Smooth muscle cell (in vitro differentiated cells): ENCODE measurements around the gene WWOX. TPM values are rescaled to one million over a fixed set of nuclear protein-coding genes. Genes with fewer than 3 reads are reported as not detected.

Experiments used
- DNase-seq: peaks from one replicate; lab custom pipeline; 2025; ENCODE audit not compliant: unreplicated experiment; lab: John Stamatoyannopoulos, UW
- H2AFZ ChIP-seq: fragments of 200-600 bp; sonication (generic); 2 replicates; pipeline ENCODE4 v1.6.0; 2016; ENCODE audit warnings: antibody characterized with exemption, low read depth, mild to moderate bottlenecking
- H3F3A ChIP-seq: fragments of 200-600 bp; sonication (generic); 2 replicates; pipeline ENCODE4 v1.6.0; 2017; ENCODE audit warnings: antibody characterized with exemption, low read depth
- H3K27ac ChIP-seq: fragments of 200-600 bp; sonication (generic); 2 replicates; pipeline ENCODE4 v1.5.1; 2016; ENCODE audit warnings: low read depth, mild to moderate bottlenecking
- H3K27me3 ChIP-seq: fragments of 200-600 bp; sonication (generic); 2 replicates; pipeline ENCODE4 v1.6.1; 2016; ENCODE audit warnings: low read depth, mild to moderate bottlenecking
- H3K36me3 ChIP-seq: fragments of 200-600 bp; sonication (generic); 2 replicates; pipeline ENCODE4 v1.5.1; 2016; ENCODE audit warnings: low read depth
- H3K4me1 ChIP-seq: fragments of 200-600 bp; sonication (generic); 2 replicates; pipeline ENCODE4 v1.5.1; 2016; ENCODE audit warnings: low read depth
- H3K4me2 ChIP-seq: fragments of 200-600 bp; sonication (generic); 2 replicates; pipeline ENCODE4 v1.6.0; 2016; ENCODE audit warnings: mild to moderate bottlenecking
- H3K4me3 ChIP-seq: fragments of 200-600 bp; sonication (generic); 2 replicates; pipeline ENCODE4 v1.5.1; 2016; ENCODE audit warnings: mild to moderate bottlenecking
- H3K79me2 ChIP-seq: fragments of 200-600 bp; sonication (generic); 2 replicates; pipeline ENCODE4 v1.6.0; 2016; ENCODE audit warnings: low read depth, mild to moderate bottlenecking
- H3K9ac ChIP-seq: fragments of 200-600 bp; sonication (generic); 2 replicates; pipeline ENCODE4 v1.6.0; 2016; ENCODE audit warnings: low read depth
- H3K9me3 ChIP-seq: fragments of 200-600 bp; sonication (generic); replicated peaks from 2 replicates; pipeline ENCODE4 v1.5.1; 2016; ENCODE audit warnings: low read depth
- H4K20me1 ChIP-seq: fragments of 200-600 bp; sonication (generic); 2 replicates; pipeline ENCODE4 v1.6.0; 2016; ENCODE audit warnings: low read depth
- WGBS: methylation state at CpG from one replicate; pipeline ENCODE4 v1.1.7; 2016; ENCODE audit warnings: low lambda C conversion rate; 5-methylcytosine and 5-hydroxymethylcytosine counted together
- polyA plus RNA-seq: library from polyadenylated mRNA; unstranded; fragments of >200 nt; fragmentation: Nextera tagmentation; extraction: Ambion mirVana; gene quantifications from 2 replicates; pipeline ENCODE4 v1.2.1, GENCODE V29; 2016
- total RNA-seq: library from RNA; depleted of rRNA; stranded (reverse); fragments of >200 nt; gene quantifications from 2 replicates; pipeline ENCODE4 v1.2.3, GENCODE V29; 2014
- TF ChIP-seq, protein P1 (sequence below): fragments of 200-600 bp; sonication (generic); IDR thresholded peaks from 2 replicates; pipeline ENCODE4 v1.5.1; 2017; ENCODE audit warnings: borderline replicate concordance, mild to moderate bottlenecking, antibody characterized with exemption; ENCODE audit not compliant: insufficient read depth, poor library complexity, severe bottlenecking

Gene WWOX
- total and polyA plus RNA-seq, 2 experiments from 2014 or later: 7.5 to 14.0 TPM

DNA sequence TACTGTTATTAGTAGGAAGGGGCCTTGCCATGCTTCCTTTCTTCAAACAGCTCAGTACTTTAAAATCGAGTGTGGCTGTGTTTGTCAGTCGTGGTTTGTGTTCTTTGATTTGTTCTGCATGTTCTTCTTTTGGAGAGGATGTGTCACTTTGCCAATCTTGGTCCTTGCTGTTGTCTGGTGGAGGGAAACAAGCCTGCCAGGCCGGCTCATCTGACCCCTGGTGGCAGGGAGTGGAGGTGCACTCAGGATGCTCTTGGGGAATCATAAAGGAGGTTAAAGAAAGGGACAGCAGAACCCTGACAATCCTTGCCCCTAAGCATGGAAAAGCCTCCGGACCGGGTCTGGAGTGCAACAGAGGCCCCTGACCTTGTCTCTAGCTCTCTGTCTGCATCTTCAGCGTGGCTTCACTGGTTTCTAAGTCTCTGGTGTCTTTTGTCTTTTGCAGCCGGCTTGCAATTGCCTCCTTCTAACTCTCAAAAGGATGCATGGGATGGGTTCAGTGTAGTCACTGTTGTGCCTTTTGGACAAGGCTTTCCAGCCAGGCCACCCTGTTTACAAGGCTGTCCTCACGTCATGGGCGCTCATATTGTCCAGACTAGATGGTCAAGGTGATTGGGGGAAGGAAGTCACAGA, 135.8 kb downstream of the WWOX start:
- Histone ChIP-seq H3K79me2 (no peaks in the 10 kb centered on the region), H3K9me3 (no peaks in the 10 kb centered on the region), H3K4me2 (no peak overlapping the region), H3K27me3 (no peaks in the 10 kb centered on the region), H2AFZ (no peak overlapping the region), H3K36me3 (no peaks in the 10 kb centered on the region), H3K9ac (no peak overlapping the region), H3K4me1 (no peaks in the 10 kb centered on the region), H4K20me1 (no peaks in the 10 kb centered on the region), H3K27ac (no peak overlapping the region), H3F3A (no peaks in the 10 kb centered on the region), H3K4me3 (no peak overlapping the region)
- WGBS: 39% methylated on average over 9 of the region's 9 CpGs
- TF ChIP-seq, protein P1, sequence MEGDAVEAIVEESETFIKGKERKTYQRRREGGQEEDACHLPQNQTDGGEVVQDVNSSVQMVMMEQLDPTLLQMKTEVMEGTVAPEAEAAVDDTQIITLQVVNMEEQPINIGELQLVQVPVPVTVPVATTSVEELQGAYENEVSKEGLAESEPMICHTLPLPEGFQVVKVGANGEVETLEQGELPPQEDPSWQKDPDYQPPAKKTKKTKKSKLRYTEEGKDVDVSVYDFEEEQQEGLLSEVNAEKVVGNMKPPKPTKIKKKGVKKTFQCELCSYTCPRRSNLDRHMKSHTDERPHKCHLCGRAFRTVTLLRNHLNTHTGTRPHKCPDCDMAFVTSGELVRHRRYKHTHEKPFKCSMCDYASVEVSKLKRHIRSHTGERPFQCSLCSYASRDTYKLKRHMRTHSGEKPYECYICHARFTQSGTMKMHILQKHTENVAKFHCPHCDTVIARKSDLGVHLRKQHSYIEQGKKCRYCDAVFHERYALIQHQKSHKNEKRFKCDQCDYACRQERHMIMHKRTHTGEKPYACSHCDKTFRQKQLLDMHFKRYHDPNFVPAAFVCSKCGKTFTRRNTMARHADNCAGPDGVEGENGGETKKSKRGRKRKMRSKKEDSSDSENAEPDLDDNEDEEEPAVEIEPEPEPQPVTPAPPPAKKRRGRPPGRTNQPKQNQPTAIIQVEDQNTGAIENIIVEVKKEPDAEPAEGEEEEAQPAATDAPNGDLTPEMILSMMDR: peak; percentile 89
- DNase-seq: peak; percentile 32

DNA sequence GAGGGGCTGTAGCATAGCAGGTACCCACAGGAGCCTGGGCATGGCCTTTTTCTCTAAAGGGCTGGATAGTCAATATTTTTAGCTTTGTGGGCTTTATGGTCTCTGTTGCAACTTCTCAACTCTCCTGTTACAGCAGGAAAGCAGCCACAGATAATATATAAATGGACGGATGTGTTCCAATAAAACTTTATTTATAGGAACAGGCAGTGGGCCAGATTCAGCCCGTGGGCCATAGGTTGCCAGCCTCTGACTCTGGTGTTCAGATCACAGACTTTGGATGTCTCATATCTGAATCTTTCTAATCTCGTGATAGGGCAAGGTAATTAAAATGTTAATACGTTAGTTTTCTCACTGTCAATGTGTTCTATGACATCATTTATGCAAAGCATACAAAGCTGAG, 136.4 kb downstream of the WWOX start:
- H3K79me2 ChIP-seq: no peaks in the 10 kb centered on the region
- no peak overlapping the region for H2AFZ ChIP-seq
- H3K4me2 ChIP-seq: no peak overlapping the region
- no peak overlapping the region for H3K4me3 ChIP-seq
- H4K20me1 ChIP-seq: no peaks in the 10 kb centered on the region
- no peaks in the 10 kb centered on the region for H3K36me3 ChIP-seq
- H3K9me3 ChIP-seq: no peaks in the 10 kb centered on the region
- no peaks in the 10 kb centered on the region for H3F3A ChIP-seq
- TF ChIP-seq, protein P1: no peak
- no peaks in the 10 kb centered on the region for H3K27me3 ChIP-seq
- WGBS: 77% methylated on average over 4 of the region's 4 CpGs
- H3K9ac ChIP-seq: no peak overlapping the region
- H3K4me1 ChIP-seq: no peaks in the 10 kb centered on the region
- no peak for DNase-seq
- H3K27ac ChIP-seq: no peak overlapping the region

DNA sequence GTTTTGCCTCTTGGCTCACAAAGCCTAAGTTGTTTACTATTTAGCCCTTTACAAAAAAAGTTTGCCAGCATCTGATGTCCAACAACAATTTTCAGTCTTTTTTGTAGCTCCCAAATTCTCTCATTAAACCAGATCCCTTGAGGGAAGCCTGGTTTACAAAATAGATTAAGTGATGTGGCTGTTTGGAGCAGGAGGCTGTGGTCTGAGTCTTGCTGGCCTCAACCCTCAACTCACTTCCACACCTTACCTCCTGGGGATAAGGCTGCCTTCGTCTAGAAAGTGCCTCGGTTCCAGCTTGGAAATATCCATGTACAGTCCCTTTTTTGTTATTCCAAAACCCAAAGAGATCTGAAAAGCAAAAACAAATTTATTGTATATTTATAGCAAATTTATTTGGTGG, 138.4 kb downstream of the WWOX start:
- DNase-seq: no peak
- H3K4me3 ChIP-seq: no peak overlapping the region
- H3K79me2 ChIP-seq: no peaks in the 10 kb centered on the region
- H2AFZ ChIP-seq: no peak overlapping the region
- TF ChIP-seq, protein P1: no peak
- no peak overlapping the region for H3K9ac ChIP-seq
- no peak overlapping the region for H3K27ac ChIP-seq
- H3K36me3 ChIP-seq: no peaks in the 10 kb centered on the region
- no peak overlapping the region for H3K4me2 ChIP-seq
- H3K9me3 ChIP-seq: no peaks in the 10 kb centered on the region
- H4K20me1 ChIP-seq: no peaks in the 10 kb centered on the region
- 84% methylated on average over 2 of the region's 2 CpGs for WGBS
- no peaks in the 10 kb centered on the region for H3K4me1 ChIP-seq
- H3K27me3 ChIP-seq: no peaks in the 10 kb centered on the region
- no peaks in the 10 kb centered on the region for H3F3A ChIP-seq

DNA sequence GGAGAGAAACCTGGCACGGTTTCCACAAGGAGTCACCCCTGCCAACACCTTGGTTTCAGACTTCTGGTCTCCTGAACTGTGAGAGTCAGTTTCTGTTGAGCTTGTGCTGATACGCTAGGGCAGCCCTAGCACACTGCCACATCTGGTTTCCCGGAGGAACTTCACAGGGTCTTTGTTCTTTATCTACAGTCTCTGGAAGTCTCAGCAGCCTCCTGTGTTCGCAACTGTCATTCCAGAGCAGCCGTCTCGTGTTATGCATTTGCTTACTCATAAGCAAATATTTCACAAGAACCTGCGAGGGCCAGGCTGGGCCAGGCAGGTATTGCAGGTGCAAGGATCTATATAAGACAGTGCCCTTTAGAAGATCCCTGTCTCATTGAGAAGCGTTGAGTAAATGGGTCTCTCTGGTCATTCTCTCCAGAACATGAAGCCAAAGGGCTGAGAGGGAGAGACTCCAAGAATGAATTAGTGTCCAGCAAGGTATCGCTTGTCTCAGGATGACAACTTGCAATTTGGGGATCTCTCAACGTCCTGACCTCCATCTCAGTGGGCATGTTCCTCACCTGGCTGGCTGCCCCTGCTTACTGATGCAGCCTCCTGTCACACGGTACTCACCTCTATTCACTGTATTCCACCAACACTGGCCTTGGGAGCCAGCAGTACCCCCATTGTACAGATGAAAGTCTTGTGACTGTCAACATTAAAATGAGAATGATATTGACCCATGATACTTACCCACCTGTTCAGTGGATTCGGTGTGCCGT, 141.2 kb downstream of the WWOX start:
- Histone ChIP-seq H3K4me1 (peaks cover 10% of the 10 kb centered on the region), H3K9ac (no peak overlapping the region), H3K36me3 (no peaks in the 10 kb centered on the region), H3K27ac (no peak overlapping the region), H3F3A (no peaks in the 10 kb centered on the region), H3K4me2 (no peak overlapping the region), H3K9me3 (no peaks in the 10 kb centered on the region), H3K27me3 (no peaks in the 10 kb centered on the region), H2AFZ (no peak overlapping the region), H4K20me1 (no peaks in the 10 kb centered on the region), H3K4me3 (no peak overlapping the region), H3K79me2 (no peaks in the 10 kb centered on the region)
- WGBS: 63% methylated on average over 13 of the region's 13 CpGs
- TF ChIP-seq, protein P1: no peak
- no peak for DNase-seq
